ENCODE results near the gene PCDHA2. TPM values are rescaled to one million over a fixed set of nuclear protein-coding genes. Genes with fewer than 3 reads are reported as not detected.
"Not testable (repeated sequence)": the region's sequence is repeated elsewhere in the genome, so short reads cannot be mapped to it uniquely, and the experiment has no call there.

PCDHA2 gene
- total RNA-seq, 1 donor from 2014 or later, result 1.6 TPM

DNA sequence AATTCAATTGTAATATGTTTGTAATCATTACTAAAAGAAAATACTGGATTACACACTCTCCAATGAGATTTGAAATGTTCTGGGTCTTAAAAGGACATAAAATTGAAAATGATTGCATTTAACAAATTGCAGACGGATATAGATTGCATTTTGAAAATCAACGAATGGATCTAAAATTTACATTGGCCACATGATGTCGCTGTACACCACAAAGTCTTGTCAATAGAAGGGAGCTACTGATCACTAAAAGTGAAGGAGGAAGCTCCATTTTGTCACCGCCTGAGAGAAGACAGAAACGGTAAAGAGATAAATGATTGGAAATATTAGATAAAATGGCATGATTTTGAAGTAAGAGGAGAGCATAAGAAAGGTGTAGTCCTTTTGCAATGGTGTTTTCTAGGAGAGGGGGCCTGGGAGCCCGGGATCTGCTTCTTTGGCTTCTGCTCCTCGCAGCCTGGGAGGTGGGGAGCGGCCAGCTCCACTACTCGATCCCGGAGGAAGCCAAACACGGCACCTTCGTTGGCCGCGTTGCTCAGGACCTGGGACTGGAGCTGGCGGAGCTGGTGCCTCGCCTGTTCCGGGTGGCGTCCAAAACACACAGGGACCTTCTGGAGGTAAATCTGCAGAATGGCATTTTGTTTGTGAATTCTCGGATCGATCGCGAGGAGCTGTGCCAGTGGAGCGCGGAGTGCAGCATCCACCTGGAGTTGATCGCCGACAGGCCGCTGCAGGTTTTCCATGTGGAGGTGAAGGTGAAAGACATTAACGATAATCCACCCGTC lies 8.6 kb upstream of the PCDHA2 start, which contains the start of gene PCDHA1:
Gene PCDHA1, plus strand, starts transcription at position 236 of the 782 bp plus-strand sequence.
- H3K4me3 Mint-ChIP-seq (ENCODE audit: unreplicated experiment), result no peak within 1 kb of the TSS
- TF ChIP-seq, protein P1, sequence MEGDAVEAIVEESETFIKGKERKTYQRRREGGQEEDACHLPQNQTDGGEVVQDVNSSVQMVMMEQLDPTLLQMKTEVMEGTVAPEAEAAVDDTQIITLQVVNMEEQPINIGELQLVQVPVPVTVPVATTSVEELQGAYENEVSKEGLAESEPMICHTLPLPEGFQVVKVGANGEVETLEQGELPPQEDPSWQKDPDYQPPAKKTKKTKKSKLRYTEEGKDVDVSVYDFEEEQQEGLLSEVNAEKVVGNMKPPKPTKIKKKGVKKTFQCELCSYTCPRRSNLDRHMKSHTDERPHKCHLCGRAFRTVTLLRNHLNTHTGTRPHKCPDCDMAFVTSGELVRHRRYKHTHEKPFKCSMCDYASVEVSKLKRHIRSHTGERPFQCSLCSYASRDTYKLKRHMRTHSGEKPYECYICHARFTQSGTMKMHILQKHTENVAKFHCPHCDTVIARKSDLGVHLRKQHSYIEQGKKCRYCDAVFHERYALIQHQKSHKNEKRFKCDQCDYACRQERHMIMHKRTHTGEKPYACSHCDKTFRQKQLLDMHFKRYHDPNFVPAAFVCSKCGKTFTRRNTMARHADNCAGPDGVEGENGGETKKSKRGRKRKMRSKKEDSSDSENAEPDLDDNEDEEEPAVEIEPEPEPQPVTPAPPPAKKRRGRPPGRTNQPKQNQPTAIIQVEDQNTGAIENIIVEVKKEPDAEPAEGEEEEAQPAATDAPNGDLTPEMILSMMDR (IDR thresholded peaks at IDR 0.05), result no peak
- H3K4me1 Mint-ChIP-seq (ENCODE audit: unreplicated experiment), result no peaks in the 10 kb centered on the region
- DNase-seq (ENCODE audit: extremely low spot score, unreplicated experiment), result no peak
- no peak within 1 kb of the TSS for H3K27ac Mint-ChIP-seq (ENCODE audit: unreplicated experiment)
- H3K9me3 Mint-ChIP-seq (ENCODE audit: unreplicated experiment), result peaks cover 32% of the 10 kb centered on the region
- no peaks in the 10 kb centered on the region for H3K27me3 Mint-ChIP-seq (ENCODE audit: unreplicated experiment)
- H3K36me3 Mint-ChIP-seq (ENCODE audit: unreplicated experiment), result no peaks in the 10 kb centered on the region

DNA sequence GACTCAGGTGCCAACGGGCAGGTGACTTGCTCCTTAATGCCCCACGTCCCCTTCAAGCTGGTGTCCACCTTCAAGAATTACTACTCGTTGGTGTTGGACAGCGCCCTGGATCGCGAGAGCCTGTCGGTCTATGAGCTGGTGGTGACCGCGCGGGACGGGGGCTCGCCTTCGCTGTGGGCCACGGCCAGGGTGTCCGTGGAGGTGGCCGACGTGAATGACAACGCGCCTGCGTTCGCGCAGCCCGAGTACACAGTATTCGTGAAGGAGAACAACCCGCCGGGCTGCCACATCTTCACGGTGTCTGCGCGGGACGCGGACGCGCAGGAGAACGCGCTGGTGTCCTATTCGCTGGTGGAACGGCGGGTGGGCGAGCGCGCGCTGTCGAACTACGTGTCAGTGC lies 7.2 kb upstream of the PCDHA2 start:
- not testable (repeated sequence) for H3K36me3 Mint-ChIP-seq (ENCODE audit: unreplicated experiment); H3K27ac Mint-ChIP-seq (ENCODE audit: unreplicated experiment); DNase-seq (ENCODE audit: extremely low spot score, unreplicated experiment); H3K27me3 Mint-ChIP-seq (ENCODE audit: unreplicated experiment); H3K4me1 Mint-ChIP-seq (ENCODE audit: unreplicated experiment); H3K4me3 Mint-ChIP-seq (ENCODE audit: unreplicated experiment)
- peaks cover 40% of the 10 kb centered on the region for H3K9me3 Mint-ChIP-seq (ENCODE audit: unreplicated experiment)

DNA sequence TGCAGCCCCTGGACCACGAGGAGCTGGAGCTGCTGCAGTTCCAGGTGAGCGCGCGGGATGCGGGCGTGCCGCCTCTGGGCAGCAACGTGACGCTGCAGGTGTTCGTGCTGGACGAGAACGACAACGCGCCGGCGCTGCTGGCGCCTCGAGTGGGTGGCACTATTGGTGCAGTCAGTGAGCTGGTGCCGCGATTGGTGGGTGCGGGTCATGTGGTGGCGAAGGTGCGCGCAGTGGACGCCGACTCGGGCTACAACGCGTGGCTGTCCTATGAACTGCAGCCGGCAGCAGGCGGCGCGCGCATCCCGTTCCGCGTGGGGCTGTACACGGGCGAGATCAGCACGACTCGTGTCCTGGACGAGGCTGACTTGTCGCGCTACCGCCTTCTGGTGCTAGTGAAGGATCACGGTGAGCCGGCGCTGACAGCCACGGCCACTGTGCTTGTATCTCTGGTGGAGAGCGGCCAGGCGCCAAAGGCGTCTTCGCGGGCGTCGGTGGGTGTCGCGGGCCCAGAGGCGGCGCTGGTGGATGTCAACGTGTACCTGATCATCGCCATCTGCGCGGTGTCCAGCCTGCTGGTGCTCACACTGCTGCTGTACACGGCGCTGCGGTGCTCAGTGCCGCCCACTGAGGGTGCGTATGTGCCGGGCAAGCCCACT lies 6.7 kb upstream of the PCDHA2 start:
- not testable (repeated sequence) for H3K4me3 Mint-ChIP-seq (ENCODE audit: unreplicated experiment); H3K27ac Mint-ChIP-seq (ENCODE audit: unreplicated experiment); H3K4me1 Mint-ChIP-seq (ENCODE audit: unreplicated experiment); H3K36me3 Mint-ChIP-seq (ENCODE audit: unreplicated experiment); DNase-seq (ENCODE audit: extremely low spot score, unreplicated experiment); H3K27me3 Mint-ChIP-seq (ENCODE audit: unreplicated experiment)
- H3K9me3 Mint-ChIP-seq (ENCODE audit: unreplicated experiment), result peaks cover 43% of the 10 kb centered on the region

DNA sequence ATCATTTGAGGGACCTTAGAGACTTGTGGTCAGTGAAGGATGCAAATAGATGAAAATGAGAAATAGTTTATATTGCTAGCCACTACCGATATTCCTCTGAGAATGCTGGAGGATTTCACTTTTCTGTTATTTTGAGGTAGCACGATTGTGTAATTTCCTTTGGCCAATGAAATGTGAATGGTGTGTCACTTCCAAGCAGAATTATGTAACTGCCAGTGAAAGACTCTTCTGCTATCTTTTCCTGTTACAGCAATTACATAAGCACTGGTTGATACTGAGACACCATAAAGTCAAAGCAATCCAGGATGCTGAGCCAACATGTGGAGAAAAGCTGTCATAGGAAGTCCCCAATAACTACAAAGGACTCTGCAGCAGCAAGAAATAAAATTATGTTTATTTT lies 3.6 kb upstream of the PCDHA2 start:
- Mint-ChIP-seq H3K36me3 (ENCODE audit: unreplicated experiment) (no peaks in the 10 kb centered on the region), H3K4me1 (ENCODE audit: unreplicated experiment) (no peaks in the 10 kb centered on the region), H3K27ac (ENCODE audit: unreplicated experiment) (no peak overlapping the region), H3K4me3 (ENCODE audit: unreplicated experiment) (no peak overlapping the region), H3K9me3 (ENCODE audit: unreplicated experiment) (peaks cover 38% of the 10 kb centered on the region), H3K27me3 (ENCODE audit: unreplicated experiment) (no peaks in the 10 kb centered on the region)
- no peak for DNase-seq (ENCODE audit: extremely low spot score, unreplicated experiment)
- TF ChIP-seq, protein P1 (IDR thresholded peaks at IDR 0.05), result no peak

DNA sequence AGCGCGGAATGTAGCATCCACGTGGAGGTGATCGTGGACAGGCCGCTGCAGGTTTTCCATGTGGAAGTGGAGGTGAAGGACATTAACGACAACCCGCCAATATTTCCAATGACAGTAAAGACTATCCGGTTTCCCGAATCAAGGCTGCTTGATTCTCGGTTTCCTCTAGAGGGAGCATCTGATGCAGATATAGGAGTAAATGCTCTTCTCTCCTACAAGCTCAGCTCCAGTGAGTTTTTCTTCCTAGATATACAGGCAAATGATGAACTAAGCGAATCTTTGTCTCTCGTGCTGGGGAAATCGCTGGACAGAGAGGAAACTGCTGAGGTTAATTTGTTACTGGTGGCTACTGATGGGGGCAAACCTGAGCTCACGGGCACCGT lies 598 bp downstream of the PCDHA2 start:
- no peaks in the 10 kb centered on the region for H3K4me1 Mint-ChIP-seq (ENCODE audit: unreplicated experiment)

DNA sequence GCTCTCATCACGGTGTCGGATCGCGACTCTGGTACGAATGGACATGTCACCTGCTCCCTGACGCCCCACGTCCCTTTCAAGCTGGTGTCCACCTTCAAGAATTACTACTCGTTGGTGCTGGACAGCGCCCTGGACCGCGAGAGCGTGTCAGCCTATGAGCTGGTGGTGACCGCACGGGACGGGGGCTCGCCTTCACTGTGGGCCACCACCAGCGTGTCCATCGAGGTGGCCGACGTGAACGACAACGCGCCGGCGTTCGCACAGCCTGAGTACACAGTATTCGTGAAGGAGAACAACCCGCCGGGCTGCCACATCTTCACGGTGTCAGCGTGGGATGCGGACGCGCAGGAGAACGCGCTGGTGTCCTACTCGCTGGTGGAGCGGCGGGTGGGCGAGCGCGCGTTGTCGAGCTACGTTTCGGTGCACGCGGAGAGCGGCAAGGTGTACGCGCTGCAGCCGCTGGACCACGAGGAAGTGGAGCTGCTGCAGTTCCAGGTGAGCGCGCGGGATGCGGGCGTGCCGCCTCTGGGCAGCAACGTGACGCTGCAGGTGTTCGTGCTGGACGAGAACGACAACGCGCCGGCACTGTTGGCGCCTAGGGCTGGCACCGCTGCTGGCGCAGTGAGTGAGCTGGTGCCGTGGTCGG lies 1.5 kb downstream of the PCDHA2 start:
- H3K4me1 Mint-ChIP-seq (ENCODE audit: unreplicated experiment); H3K27ac Mint-ChIP-seq (ENCODE audit: unreplicated experiment); H3K36me3 Mint-ChIP-seq (ENCODE audit: unreplicated experiment); H3K4me3 Mint-ChIP-seq (ENCODE audit: unreplicated experiment); H3K27me3 Mint-ChIP-seq (ENCODE audit: unreplicated experiment): not testable (repeated sequence)
- H3K9me3 Mint-ChIP-seq (ENCODE audit: unreplicated experiment), result peaks cover 39% of the 10 kb centered on the region
- peak; percentile 84 for DNase-seq (ENCODE audit: extremely low spot score, unreplicated experiment)

More for the DNA sequence above, 598 bp downstream of the PCDHA2 start:
- H3K27ac Mint-ChIP-seq (ENCODE audit: unreplicated experiment), result no peak overlapping the region
- H3K27me3 Mint-ChIP-seq (ENCODE audit: unreplicated experiment), result no peaks in the 10 kb centered on the region
- TF ChIP-seq, protein P1 (IDR thresholded peaks at IDR 0.05), result peak; percentile 31
- DNase-seq (ENCODE audit: extremely low spot score, unreplicated experiment), result no peak
- peaks cover 38% of the 10 kb centered on the region for H3K9me3 Mint-ChIP-seq (ENCODE audit: unreplicated experiment)
- H3K36me3 Mint-ChIP-seq (ENCODE audit: unreplicated experiment), result peaks cover 5% of the 10 kb centered on the region
- H3K4me3 Mint-ChIP-seq (ENCODE audit: unreplicated experiment), result peak overlapping the region; percentile 63

Data from osteocyte (in vitro differentiated cells).